NCI-H146 (cell line): Measurements from ENCODE around the gene AVPR2.

Experiments used
- DNase-seq: peaks from one replicate; lab custom pipeline; 2025; lab: John Stamatoyannopoulos, UW

AVPR2 gene

DNA sequence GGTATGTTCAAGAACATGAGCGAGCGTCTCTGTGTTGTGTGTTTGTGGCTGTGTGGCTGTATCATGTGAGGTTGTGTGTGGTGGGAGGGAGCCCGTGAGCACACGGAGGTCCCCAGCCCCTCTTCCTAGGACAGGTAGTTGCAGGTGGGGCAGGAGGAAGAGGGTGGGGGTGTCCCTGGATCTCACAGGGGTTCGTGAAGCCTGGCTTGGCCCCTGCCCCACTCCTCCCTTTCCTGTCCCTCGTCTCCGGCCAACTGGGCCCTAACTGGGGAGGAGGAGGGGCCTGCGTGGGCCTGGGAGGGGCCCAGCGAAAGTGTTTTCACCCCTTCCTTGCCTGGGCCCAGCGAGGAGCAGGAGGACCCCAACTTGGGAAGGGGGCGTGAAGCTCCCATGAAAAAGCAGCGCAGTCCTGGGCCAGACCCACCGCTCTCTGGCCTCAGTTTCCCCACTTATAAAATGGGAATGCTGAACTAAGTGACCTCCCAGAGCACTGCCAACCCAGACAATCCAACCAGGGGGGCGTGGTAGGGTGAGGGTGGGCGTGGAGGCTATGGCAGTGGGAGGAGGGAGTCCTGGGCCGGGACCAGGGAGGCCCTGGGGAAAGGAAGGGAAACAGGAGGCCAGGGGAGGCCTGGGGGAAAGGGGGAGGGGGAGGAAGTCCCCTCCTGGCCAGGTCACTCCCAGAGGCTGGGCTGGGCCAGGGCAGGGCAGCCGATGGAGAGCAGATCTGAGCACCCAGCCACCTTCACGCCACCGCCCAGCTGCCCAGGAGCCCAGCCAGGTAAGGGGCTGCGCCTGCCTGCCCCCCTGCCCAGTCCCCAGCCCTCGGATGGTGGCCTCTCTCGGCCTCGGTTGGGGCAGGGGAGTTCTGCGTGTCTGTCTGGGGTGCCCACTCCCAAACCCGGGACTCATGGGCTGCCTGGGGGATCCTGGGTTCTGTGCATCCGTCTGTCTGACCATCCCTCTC is at the start of gene AVPR2:
AVPR2 (plus strand) TSS at position 683 of the 967 bp plus-strand sequence. CDS start 473 bp downstream, outside the sequence.
- no peak for DNase-seq

GRCh38 chrX:153854702-153855101 is 49.8 kb upstream of the AVPR2 start:
- DNase-seq, result no peak

DNA sequence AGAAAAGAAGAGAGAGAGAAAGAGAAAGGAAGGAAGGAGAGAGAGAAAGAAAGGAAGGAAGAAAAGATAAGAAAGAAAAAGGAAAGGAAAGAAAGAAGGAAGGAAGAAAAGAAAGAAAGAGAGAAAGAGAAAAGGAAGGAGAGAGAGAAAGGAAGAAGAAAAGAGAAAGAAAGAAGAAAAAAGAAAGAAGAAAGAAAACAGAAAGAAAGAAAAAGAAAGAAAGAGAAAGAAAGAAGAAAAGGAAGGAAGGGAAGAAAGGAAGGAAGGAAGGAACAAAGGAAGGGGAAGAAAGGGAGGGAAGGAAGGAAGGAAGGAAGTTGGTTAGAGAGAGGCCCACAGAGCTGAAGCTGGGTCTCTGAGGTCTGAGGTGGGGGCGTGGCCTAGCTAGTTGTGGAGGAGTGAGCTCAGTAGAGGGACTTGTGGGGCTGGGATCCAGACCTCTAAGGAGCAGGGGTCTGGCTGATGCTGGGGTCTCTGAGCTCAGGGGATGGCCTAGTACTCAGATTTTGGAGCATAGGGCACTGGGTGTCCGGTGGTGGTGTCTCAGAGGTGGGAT is 47.0 kb upstream of the AVPR2 start:
- DNase-seq, result no peak

- DNase-seq, result no peak
Observed at GRCh38 chrX:153861151-153861550, 43.3 kb upstream of the AVPR2 start.

GRCh38 chrX:153861733-153862310 is 42.7 kb upstream of the AVPR2 start:
- no peak for DNase-seq

DNA sequence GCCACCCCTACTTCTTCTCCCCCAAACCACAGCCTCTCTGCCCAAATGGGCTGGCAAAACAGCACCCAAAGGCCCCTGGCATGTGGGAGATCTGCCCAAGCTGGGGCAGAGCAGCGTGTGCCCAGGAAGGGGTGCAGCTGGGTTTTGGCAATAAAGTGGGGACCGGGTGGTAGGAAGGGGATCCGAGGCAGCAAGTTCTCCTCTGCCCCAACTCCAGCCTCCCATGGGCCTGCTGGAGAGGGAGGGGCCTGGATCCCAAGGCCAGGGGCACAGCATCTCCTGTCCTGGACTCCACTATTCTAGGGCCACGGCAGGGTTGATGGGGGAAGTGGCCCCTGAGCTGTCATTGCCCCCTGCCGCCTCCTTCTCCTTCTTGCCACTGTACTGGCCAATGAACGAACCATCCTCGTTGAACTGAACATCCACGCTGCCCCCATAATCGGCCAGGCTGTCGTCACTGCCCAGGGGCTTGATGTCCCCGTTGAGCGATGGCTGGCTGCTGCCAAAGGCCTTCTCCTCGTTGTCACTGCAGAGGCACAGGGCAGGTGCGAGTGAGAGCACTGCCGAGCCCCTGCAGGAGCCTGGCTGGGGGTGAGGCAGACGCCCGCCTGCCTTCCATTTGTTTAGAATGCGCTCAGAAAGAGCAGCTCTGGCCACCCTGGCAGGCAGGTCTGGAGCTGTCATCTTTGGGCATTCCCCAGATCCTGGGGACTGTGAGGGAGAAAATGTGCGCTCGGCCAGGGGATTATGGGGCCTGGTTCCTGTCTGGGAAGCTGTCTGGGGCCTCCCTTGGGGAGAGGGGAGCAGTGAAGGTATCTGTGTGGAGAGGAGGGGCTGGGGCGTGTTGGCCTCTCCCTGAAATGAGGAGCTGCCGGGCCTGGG is 41.9 kb upstream of the AVPR2 start:
- DNase-seq, result no peak

DNA sequence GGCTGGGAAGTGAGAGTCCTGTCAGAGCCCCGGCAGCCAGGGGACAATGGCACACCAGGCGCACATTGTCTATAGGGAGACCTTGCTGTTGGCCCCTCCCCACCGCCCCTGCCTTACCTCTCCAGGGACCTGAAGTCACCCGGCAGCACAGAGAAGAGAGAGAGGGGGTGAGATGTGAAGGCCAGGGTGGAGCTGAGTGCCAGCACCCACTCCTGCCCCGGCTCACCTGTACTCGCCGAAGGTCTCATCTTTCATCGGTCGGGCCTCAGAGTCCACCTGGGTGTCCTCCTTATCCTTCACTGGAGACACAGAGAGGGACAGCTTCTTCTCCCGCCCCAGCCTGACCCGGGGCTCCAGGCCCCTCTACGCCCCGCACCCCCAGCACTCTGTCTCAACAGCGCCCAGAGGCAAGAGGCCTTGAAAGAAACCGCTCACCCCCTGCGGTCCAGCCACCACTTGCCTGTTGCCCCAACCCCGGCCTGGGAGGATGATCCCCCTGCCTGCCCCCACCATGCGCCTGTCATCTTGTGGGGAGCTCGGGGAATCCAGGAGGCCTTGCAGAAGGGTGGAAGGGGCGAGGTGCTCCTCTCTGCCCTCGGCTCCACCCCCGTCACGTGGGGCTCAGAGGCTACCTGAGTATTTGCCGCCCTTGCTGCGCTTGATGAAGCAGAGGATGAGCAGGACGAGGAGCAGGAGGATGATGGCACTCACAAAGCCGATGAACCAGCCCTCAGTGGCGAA is 41.1 kb upstream of the AVPR2 start:
- DNase-seq, result no peak

- no peak for DNase-seq
Observed at GRCh38 chrX:153864101-153864500, 40.4 kb upstream of the AVPR2 start.

DNA sequence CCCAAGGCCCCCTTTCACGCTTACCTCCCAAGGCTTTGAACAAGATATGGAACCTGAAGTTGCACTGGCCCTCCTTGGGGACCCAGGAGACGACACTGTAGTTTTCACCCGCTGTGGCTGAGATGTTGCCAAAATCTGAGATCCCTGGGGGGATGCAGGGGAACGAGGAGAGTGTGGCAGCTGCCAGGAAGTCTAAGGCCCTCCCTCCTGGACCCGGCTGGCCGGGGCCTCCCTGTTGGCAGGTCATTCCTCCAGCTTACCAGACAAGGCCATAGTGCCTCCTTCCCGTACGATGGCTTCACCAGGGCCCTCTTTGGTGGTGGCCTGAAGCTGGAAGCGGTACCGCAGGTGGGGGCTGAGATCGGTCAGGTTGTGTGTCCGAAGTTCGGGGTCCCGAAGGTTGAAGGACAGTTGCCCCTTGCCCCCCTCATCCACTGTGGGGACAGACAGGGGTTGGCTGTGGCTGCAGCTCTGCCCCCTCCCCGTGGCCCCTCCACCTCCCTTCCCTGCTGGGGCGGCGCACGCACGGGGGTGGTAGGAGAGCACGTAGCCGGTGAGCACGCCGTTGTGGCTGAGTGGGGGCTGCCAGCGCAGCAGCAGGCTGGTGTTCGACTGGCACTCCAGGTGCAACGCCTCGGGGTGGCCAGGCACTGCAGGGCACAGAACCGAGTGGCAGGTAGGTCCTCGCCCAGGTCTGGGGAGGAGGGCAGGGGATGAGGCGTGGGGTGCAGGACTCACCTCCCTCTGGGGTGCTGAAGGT is 39.7 kb upstream of the AVPR2 start:
- DNase-seq, result no peak

DNA sequence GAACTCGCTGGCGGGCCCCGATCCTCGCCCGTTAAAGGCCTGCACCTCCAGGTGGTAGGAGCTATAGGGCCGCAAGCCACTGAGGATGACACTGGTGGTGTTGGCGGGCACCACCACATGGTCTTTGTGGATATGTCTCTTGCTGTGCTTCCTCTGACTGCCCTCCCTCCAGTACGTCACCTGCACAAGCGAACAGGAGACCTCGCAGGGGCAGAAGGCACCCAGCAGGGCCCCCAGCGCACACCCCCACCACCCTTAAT is 39.2 kb upstream of the AVPR2 start:
- no peak for DNase-seq

DNA sequence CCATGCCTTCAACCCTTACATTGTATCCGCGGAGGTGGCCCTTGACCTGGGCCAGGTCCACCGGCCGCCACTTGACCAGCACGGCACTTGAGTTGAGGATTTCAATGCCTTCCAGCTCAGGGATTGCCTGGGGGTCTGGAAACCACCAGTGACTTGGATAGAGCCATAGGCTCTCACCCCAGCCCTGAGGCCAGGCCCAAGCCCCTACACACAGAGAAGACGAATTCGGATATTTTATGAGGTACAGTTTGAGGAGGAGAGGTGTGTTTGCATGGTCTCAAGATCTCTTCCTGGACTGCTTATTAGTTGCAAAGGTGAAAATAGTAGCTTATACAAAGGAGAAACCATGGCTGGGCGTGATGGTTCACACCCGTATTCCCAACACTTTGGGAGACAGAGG is 38.8 kb upstream of the AVPR2 start:
- no peak for DNase-seq

DNA sequence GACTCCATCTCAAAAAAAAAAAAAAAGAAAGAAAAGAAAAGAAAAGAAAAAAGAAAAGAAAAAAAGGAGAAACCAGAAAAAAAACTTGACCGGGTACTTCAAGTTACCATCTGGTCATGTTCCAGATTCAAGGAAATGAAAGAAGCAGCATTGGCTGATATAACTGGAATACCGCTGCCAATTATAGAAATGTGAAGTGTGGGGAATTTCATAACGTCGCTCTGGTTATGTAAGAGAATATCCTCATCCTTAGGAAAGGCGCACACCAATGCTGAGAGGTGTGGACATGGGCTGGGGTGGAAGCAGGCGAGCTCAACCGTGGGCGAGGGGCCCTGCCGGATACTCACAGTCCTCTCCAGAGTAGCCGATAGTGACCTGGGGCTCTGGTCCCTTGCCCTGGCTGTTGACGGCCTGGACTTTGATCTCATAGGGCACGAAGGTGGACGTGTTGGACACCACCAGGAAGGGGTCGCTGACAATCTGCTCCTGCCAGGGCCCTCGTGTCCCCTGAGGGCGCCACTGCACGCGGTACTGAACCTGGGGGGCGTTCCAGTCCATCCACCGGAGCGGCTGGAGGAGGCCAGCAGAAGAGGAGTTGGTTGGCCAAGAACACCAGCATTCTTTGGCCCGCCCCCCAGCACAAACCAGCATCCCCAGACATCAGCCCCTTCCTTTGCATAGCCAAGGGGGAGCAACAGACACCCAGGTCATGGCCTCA is 38.0 kb upstream of the AVPR2 start:
- no peak for DNase-seq

DNA sequence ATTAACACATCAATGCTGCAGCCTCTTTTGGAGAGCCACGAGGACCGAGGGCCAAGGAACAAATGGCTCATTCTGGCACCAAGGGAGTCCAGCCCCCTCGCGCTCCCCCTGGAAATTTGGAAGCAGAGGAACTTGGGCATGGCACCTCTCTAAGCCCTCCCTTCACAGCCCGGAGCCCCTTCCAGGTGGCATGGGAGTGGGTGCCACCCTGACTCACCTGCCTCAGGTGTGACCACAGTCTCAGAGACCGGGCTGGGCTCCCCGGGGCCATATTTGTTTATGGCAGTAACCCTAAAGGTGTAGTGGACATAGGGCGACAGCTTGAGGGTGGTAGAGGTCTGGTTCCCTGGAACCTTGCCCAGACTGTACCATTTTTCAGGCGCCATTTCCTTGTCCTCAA is 37.3 kb upstream of the AVPR2 start:
- no peak for DNase-seq

GRCh38 chrX:153867671-153868070 is 36.8 kb upstream of the AVPR2 start:
- DNase-seq, result no peak

- no peak for DNase-seq
Observed at GRCh38 chrX:153868576-153869472, 35.6 kb upstream of the AVPR2 start.

DNA sequence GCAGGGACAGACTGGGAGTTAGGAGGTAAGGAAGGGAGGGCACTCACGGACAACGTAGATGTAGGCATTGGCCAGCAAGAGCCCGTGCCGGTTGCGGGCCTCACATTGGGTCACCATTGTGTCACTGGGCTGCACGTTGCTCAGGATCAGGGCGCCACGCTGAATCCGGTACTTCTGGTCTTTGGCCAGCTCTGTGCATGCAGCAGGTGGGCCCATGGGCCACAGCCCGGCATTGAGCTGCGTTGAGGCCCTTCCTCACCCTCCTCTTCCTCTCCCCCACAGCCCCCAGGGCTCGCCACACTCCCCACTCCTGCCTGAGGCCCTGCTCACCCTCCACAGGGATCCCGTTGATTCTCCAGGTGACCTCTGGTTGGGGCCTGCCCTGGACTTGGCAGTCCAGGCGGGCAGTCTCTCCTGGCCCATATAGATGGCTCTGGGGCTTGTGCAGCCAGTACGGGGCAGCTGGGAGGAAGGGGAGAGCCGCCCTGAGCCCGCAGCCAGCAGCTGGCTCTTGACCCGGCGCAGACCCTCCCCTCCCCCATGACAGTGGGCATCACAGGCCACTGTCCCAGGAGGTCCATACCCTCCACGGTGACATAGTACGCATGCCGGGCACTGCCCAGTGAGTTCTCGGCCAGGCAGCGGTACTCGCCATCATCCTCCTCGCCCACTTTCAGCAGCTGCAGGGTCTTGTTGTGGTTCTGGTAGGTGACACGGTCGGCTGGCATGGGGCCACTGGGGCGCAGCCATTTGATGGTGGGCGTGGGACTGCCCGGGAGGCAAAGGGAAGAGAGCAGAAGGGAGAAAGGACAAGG is 34.8 kb upstream of the AVPR2 start:
- DNase-seq, result no peak

GRCh38 chrX:153870288-153870690 is 34.2 kb upstream of the AVPR2 start:
- DNase-seq, result no peak

DNA sequence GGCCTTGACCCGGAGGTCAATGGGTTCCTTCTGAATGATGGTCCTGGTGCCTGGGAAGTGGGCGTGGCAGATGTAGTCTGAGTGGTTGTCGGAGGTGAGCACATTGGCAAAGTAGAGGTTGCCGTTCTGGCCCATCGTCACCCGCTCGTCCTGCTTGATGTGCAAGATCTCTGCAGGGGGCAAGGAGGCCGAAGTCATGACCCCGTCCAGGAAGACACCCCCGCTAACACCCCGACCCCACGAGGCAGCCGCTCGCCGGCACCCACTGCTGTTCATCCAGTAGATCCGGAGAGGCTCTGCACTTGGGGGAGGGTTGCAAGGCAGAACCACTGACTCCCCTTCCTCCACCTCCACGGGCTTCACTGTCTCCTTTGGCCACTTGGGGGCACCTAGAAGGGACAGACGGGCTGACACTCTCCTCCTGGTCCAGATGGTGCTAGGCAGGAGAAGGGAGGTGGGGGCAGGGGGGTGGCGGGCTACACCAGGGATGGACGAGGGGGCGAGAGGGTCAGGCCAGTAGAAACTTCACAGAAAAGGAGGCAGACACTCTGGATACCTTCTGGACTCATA is 33.6 kb upstream of the AVPR2 start:
- no peak for DNase-seq
